ENCODE data around the gene TTPAL.

DNA sequence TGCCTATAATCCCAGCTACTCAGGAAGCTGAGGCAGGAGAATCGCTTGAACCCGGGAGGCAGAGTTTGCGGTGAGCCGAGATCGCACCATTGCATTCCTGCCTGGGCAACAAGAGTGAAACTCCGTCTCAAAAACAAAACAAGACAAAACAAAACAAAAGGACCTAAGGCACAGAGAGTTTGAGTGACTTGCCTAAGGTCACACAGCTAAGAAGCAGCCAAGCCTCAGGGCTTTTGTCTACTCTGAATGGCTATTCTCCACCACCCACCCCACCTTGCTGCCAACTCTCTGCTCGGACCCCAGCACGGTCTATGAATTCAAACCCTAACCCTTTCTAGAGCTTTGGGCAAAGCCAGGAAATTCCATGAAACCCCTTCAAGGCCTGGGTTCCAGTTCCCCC, 19.1 kb upstream of the TTPAL start:
- TF ChIP-seq, protein P1, sequence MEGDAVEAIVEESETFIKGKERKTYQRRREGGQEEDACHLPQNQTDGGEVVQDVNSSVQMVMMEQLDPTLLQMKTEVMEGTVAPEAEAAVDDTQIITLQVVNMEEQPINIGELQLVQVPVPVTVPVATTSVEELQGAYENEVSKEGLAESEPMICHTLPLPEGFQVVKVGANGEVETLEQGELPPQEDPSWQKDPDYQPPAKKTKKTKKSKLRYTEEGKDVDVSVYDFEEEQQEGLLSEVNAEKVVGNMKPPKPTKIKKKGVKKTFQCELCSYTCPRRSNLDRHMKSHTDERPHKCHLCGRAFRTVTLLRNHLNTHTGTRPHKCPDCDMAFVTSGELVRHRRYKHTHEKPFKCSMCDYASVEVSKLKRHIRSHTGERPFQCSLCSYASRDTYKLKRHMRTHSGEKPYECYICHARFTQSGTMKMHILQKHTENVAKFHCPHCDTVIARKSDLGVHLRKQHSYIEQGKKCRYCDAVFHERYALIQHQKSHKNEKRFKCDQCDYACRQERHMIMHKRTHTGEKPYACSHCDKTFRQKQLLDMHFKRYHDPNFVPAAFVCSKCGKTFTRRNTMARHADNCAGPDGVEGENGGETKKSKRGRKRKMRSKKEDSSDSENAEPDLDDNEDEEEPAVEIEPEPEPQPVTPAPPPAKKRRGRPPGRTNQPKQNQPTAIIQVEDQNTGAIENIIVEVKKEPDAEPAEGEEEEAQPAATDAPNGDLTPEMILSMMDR (conservative IDR thresholded peaks at IDR 0.05 in 1 of 2, IDR thresholded peaks at IDR 0.05 in 1 of 2; ENCODE audit: low read depth in 1 of 2, low read length in 2 of 2) = no peak
- no peak for TF ChIP-seq EZH2 (IDR thresholded peaks at IDR 0.05; ENCODE audit: low read length, missing control alignments)

Measured in fibroblast of lung (primary cell).